ENCODE results near the gene TSC22D1.

The TSC22D1 gene

DNA sequence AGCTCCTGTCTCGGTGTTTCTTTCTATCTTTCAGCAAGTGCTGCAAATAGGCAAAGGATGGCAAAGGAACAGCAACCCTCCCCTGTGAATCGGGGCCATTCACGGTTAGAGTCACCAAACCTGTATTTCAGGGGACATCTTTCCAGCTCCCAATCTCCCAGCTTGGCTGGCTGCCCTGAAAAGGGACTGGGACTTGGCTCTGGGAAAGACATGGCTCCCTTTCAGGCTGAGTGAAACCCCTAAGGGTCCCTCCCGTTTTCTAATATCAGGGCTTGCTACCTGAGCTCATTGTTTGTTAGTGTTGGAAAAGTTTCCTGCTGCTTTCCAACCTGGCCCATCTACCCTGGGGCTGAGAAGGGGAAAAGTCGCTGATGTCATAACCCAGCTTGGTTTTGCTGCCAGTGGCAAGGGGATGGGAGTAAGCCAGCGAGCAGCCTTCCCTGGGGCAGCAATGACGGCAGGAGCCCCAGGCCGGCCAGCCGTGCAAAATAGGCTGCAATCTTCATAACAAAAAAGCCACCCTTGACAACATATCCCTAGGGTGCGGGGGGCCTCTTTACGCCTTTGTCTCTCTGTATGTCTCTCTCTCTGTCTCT lies 172.6 kb downstream of the TSC22D1 start:
- no peak for DNase-seq (ENCODE audit: low read depth)

DNA sequence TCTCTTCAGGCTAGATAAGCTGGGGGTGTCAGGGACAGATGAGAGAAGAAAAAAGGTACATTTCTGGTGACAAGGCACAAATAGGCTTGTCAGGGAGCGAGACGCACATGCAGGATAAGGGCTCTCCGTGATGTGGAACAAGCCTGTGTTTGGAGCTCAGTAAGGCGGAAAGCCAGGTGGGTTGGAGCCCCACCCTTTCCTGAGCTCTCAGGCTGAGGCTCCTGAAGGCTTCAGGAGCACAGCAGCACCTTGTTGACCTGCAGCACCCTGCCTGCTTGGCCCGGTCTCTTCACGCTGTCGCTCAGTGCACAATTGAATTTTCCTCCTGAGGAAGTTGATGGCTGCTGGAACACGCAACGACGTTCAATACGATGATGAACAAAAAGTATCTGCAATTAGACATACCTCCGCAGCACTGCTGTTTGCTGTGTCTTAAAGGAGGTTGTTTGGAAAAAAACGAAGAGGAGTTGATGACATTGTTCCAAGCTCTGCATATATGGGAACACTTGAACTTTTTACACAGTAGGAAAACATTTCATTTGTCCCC lies 173.2 kb downstream of the TSC22D1 start:
- no peak for DNase-seq (ENCODE audit: low read depth)

DNA sequence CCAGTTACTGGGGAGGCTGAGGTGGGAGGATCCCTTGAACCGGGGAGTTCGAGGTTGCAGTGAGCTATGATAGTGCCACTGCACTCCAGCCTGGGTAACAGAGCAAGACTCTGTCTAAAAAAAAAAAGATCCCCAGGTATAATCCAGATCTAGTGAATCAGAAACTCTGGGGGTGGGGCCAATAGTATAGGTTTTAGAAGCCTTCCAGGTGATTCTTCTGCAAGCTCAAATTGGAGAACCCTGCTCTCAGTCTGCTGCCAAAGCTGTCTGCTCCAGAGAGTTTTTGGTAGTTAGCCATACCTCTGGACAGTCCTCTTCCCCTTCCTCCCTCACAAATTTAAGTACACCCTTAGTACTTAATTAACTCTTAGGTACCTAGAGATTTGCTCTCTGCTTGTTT lies 174.6 kb downstream of the TSC22D1 start:
- no peak for DNase-seq (ENCODE audit: low read depth)

DNA sequence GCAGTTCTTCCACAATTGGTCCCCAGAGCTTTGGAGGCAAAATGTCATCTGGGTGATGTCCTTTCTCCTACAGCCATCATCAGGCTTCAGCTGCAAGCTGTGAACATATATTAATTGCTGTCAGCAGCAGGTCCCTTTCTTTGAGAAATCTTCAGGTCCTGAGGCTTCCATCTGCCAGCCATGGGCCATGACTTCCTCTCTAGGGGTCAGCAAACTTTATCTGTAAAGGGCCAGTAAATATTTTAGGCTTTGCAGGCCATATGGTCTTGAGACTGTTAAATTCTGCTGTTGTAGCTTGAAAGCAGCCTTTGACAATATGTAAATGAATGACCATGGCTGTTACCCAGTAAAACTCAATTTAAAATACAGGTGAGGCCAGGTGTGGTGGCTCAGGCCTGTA lies 175.4 kb downstream of the TSC22D1 start:
- DNase-seq (ENCODE audit: low read depth): no peak

DNA sequence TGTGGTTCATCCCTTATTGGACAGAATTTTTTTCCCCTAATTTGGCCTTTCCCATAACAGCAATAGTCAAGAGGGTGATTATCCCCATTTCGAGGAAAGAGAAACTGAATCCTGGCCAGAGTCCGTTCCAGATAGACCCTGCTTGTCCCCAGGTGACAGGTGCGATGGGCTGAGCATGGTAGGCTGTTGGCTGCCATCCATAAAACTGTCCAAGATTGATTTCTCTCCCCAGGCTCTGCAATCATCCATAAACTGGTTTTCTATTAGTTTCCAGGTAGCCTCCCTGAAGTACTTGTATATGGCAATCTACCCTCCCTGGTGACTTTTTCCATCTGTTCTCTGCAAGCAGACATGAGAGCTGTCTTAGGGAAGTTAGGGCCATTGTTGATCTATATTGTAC lies 177.1 kb downstream of the TSC22D1 start:
- no peak for DNase-seq (ENCODE audit: low read depth)

DNA sequence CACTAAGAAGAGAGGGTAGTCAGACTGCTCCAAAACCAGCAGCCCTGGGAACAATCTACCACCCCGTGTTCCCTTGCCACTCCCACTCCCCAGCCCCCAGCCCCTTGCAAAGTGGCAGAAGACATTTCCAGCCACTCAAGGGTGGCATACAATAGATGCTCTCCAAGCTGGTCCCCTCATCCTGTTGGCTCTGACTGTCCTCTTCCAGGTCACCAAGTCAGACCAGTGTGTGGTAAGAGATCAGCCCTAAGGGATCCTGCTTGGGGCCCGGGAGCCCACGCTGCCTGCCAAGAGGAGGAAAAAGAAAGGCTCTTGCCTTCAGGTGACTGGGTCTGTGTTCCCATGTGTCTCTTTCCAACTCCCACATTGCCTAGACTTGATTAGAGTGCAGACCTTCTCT lies 177.5 kb downstream of the TSC22D1 start:
- DNase-seq (ENCODE audit: low read depth): no peak

DNA sequence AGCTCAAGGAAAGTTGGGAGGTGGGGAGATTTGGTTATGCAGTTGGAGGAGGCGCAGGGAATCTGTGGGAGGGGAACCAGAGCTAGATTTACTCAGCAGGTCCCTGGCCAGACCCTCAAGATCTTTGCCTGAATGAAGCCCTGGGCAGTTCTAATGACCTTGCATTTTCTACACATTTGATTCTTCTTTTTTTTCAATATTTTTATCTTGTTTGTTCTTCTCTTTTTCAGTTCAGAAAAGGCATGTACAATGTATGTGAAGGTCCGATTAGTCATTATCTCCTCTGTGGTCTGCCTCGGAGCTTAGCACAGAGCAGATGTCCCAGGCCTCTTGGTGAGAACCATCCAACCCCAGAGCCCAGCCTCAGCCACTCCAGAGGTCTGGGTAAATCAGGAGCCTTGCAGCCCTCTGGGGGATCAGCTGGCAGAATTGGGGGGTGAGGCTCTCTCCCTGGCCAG lies 178.3 kb downstream of the TSC22D1 start:
- no peak for DNase-seq (ENCODE audit: low read depth)

DNA sequence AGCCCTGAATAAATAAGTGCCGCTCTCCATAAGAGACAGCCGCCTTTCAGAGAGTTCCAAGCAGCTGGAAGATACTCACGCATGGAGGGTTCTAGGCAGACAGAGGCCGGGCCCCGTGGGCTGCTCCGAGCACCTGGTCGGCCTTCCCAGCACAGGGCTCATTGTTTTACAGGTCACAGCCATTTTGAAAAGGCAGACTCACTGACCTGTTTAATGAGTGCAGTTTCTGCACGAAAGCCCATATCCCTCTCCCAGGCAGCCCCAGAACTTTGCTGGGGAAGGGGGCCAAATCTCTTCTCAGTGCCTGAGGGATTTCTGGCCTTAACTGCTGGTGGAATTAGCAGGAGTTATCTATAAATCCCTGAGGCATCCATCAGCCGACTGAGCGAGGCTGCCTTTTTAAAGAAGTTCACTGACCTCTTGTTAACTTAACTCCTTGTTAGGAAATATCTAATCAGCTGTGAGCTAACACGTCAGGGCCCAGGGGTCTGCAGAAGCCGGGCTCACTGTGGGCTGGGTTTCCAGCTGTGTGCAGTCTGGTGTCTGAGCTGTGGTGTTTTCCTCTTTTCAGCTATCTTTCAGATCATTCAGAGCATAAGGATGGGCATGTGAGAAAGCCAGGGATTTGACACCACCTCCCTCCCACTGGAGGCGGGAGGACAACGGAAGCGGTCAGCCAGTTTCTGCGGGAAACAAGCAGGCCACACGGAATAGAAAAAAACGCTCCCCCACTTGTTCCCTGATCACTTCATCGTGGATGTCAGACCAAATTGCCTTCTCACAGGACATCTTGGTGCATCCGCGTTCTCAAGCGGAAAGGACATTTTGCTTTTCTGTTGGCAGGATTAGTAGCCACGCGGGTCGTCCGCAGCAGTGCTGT lies 179.2 kb downstream of the TSC22D1 start:
- no peak for DNase-seq (ENCODE audit: low read depth)

DNA sequence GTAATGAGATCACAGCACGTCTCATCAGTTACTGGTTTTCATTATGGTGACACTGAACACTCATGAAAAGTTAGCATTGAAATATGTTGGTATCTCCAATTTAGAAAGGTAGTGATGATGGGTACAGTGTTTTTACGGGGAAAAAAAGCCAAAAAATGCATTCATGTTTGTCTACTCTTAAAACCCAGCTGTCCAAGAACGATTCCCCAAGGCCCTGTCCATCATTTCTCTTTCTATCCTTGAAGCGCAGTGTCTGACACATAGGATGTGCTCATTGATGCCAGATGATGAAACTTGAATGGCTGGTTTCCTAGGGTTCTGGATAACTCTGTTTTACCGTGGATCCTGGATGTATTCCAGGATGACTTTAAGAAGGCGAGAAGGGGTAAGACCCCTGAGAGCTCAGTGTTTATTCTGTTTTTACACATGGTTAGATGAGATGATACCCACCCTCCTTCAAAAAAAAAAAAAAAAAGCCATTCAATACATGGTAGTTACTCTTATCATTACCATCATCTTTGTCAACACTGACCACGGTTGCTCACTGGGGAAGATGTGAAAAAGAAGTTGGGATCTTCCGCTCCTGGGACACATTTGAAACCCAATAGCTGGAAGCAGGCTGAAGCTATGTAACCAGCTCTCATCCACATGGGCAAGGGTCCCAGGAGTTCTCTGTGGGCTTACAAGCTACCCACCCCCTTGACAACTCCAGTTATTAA lies 180.0 kb downstream of the TSC22D1 start:
- DNase-seq (ENCODE audit: low read depth): no peak

DNA sequence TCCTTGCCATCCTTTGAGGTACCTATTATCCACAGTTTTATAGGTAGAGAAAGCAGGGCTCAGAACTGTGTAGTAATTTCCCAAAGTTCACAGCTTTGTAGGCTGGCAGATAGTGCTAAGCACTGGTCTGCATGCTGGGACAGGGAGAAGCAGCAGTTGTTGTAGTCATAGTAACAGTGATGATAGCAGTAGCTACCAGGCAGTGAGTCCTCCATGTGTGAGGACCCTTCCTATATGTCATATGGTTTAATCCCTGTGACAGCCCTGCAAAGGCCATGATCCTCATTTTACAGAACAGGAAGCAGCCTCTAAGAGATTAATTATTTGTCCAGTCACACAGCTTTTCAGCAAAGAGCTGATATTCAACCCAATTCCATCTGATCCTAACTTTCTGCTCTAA lies 181.5 kb downstream of the TSC22D1 start:
- DNase-seq (ENCODE audit: low read depth): no peak

DNA sequence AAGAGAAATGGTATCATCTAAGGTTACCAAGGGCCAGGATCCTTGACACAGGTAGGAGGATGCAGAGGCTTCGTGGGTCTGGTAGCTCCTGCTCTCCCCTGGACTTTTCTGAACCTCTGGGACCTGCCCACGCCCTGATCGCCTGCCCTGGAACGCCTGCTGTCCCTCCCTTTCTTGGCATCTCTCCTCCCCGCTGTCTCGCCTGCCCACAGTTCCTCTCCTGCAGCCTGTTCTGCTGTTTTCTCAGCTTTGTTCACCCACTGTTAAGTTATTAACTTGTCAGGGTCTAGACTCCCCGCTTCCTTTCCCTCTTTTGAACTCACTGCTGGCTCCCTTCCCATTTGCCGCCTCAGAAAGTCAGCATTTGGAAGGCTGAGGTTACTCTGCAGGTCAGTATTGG lies 182.7 kb downstream of the TSC22D1 start:
- DNase-seq (ENCODE audit: low read depth): no peak

DNA sequence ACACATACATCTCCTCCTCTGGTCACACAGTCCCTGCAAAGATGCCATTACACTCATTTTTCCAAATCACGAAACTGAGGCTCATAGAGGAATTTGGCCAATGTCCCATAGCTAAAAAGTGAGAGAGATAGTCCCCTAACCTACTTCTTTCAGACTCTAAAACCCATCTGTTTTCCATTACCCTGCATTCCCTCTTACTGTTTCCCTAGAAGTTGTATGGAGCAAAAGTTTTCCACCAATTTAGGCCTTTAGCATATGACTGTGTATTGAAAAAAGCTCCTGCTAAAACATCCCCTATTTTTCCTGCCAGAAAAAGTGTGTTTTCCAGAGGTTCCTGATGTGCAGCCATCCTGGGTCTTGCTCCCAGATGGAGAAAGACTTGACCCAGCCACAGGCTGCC lies 186.3 kb downstream of the TSC22D1 start:
- DNase-seq (ENCODE audit: low read depth): no peak

DNA sequence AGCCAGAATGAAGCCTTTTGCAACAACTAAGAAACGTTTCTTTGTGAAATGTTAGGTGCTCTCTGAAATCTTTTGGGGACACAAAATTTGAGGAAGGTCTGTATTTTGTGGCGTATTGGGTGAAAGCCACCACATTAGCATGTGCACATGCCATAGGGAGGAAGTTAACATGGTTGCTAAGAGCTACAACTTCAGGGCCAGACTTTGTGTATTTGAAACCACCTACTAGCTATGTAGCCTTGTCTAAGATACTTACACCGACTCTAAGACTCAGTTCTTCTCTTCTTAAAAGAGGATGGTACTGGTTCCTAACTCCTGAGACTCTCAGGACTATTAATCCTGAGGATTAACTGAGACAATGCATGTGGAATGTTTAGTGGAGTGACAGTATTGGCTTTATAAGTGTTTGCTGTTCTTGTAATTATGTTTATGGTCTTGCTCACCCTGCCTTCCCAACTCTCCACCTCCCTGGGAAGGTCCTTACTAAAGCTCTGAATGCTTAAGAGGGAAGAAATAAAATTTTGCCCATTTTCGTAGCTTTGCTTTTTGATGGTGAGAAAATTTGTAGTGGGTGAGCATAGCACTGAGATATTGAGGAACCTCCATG lies 187.0 kb downstream of the TSC22D1 start:
- no peak for DNase-seq (ENCODE audit: low read depth)

DNA sequence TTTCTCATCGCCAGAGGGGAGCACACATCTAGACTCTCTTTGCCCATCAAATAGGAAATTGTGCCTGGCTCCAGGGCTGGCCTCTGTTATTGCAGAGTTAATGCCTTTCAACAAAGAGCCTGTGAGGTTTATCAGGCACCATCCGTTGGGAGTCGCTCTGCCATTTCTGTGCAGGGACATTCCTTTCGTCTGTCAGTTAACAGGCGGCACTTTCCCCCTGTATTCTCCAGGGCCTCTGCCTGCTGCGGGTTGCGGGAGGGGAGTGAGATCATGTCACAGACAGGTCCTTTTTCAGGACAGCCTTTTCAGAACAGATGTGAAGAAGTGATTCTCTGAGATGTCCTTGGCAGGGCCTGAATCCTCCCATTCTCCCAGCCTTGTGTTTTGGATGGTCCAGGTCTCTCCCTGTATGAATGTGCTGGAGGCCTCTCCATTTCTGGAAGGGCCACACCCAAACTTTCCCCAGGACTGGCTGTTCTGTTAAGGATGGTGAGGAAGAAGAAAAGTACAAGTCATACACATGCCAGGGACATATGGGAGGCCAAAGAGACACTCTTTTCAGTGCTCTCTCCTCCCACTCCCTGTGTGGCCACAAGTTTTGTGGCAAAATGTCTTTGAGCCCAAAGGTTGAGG lies 187.6 kb downstream of the TSC22D1 start:
- no peak for DNase-seq (ENCODE audit: low read depth)

DNA sequence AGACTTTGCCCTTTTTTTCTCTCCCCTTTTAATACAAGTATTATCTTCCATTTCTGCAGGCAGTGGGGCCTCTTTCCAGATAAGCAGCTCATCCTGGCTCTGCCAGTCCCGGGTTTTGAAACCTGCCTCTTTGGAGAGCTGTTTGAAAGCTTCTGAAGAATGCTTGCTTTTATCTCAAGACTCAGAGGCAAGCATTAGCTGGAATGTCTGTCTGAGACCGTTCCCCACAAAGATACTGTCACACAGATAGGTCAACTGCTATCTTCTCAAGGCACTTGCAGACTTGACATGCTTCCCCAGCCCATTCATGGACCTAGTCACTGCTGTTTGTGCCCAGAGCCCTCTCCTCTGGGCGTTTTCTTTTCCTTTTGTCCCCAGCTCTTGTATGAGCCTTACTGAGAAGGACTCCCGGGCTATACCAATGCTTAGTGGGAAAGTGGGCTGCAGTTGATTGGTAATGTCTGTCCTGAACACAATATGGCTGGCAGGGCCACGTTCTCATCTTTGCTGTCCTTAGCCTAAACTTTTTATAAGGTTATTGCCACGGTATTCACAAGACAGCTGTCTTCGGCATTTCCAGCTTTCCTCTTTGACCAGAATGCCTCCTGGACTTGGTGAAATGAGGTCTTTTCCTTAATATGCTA lies 189.1 kb downstream of the TSC22D1 start:
- no peak for DNase-seq (ENCODE audit: low read depth)

DNA sequence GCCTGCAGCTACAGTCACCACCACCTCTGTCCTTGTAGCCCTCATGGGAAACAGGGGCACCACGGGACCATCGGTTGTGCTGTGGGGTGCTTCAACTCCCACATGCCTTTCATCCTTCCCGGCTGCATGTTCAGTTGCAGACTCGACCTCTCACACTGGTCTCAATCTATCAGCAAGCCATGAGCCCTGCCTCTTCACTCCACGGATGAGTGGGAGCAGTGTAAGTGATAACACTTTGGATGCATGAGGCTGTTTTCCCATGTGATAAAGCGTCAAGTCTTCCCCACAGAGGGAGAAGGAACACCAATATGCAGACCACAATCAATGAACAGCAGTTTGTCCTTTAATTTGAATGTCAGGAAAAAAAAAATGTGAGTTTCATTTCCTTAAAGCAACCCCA lies 190.3 kb downstream of the TSC22D1 start:
- no peak for DNase-seq (ENCODE audit: low read depth)

DNA sequence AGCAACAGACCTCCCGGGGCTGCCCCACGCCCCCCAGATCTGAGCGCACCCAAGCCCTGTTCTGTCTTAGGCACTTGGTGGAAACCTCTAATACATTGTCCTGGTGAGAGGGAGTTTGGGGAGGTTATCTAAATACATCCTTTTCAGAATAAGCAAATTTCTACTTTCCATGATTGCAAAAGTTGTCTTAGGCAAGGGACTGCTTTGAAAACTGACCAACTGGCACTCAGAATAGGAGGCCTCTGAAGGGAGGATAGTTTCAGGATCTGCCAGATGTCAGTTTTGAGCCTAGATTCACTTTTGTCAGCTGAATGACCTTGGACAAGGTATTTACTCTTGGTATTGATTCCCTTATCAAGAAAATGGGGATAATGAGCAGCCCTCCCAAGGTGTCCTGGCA lies 190.7 kb downstream of the TSC22D1 start:
- DNase-seq (ENCODE audit: low read depth): no peak

DNA sequence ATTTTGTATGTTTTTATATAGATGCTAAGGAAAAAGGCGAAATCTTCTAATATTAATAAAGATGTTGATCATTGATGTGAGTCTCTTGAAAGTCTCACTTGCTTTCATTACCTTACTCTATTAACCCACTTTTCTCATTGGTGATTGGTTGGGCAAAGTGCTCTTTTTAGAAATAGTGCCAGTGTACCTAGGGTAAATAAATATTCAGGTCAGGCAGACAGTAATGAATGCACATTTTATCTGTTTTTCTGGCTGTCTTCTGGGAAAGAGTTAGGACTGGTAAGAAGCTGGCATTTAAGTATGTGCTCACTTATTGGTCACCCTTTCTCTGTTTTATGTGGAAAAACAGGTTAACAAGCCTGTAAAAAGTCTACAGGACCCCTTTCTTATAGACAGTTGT lies 191.4 kb downstream of the TSC22D1 start:
- no peak for DNase-seq (ENCODE audit: low read depth)

DNA sequence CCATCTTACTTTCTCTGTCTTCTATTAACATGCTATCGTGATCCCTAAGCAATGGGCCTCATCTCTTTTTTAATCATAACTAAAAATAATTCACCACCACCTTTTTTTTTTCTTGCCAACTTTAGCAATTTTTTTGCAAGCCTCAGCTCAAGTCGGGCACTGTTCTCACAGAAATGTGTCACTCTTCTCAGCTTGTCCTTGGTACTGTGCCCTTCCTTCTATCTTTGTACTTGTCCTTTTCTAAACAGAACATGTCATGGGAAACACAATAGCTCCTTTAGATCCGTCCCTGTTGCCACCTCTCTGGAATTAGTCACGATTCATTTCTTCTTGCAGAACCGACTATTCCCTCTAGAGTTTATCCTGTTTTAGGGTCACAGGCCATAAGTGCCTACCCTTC lies 192.2 kb downstream of the TSC22D1 start:
- DNase-seq (ENCODE audit: low read depth): no peak

DNA sequence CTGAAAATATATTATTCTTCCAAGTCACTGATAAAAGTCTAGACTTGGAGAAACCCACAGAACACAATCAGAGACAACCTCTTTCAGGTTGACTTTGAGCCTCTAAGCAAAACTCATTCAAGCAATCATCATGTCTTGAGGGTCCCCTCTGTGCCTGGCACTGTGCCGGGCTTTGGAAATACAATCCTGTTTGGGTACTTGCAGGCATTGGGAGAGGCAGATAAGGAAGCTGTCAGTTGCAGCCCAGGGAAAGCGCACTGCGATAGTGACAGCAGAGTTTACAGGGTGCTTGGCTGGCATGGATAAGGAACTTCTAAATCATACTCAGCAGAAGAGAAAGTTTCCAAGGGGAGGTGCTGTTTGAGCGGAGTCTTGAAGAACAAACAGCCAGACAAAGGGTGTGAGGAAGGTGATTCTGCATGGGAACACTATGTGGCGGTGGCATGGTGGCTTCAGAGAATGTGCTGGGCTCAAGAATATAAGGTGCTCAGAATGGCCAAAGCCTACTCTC lies 193.4 kb downstream of the TSC22D1 start:
- DNase-seq (ENCODE audit: low read depth): no peak

Measured in activated T-cell treated with anti-CD3 and anti-CD28 coated beads for 1 hour (primary cell).